Hindlimb muscle (tissue), 1 donor: ENCODE measurements around the gene MAD1L1. TPM values are rescaled to one million over a fixed set of nuclear protein-coding genes. Genes with fewer than 3 reads are reported as not detected.
"Not testable (repeated sequence)": the region's sequence is repeated elsewhere in the genome, so short reads cannot be mapped to it uniquely, and the experiment has no call there.

ENCODE experiments used
- DNase-seq: peaks from one replicate; pipeline ENCODE4 v3.0.0-alpha.2; 2013
- polyA plus RNA-seq: library from polyadenylated mRNA; unstranded; fragments of 120-200 nt; gene quantifications from one replicate; pipeline ENCODE4 v1.2.1, GENCODE V29; 2013; ENCODE audit not compliant: insufficient read length

Gene MAD1L1
- polyA plus RNA-seq, 1 donor: 27.6 TPM

DNA sequence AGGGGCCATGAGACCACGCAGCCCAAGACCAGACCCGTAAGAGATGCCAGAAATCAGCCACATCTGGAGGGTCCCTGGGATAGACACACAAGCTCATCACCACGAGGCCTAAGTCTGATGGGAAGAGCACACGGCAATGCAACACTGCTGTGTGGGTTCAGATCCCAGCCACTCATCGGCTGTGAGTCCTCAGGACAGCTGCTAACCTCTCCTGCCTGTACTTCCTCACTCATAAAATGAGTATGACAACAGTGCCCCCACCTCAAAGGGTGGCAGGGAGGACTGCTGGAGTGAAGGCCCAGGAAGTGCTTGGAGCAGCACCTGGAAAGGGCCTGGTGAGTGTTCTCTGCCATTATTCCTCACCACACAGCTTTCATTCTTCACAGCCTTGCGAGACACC lies 60.9 kb downstream of the MAD1L1 start:
- DNase-seq: no peak

DNA sequence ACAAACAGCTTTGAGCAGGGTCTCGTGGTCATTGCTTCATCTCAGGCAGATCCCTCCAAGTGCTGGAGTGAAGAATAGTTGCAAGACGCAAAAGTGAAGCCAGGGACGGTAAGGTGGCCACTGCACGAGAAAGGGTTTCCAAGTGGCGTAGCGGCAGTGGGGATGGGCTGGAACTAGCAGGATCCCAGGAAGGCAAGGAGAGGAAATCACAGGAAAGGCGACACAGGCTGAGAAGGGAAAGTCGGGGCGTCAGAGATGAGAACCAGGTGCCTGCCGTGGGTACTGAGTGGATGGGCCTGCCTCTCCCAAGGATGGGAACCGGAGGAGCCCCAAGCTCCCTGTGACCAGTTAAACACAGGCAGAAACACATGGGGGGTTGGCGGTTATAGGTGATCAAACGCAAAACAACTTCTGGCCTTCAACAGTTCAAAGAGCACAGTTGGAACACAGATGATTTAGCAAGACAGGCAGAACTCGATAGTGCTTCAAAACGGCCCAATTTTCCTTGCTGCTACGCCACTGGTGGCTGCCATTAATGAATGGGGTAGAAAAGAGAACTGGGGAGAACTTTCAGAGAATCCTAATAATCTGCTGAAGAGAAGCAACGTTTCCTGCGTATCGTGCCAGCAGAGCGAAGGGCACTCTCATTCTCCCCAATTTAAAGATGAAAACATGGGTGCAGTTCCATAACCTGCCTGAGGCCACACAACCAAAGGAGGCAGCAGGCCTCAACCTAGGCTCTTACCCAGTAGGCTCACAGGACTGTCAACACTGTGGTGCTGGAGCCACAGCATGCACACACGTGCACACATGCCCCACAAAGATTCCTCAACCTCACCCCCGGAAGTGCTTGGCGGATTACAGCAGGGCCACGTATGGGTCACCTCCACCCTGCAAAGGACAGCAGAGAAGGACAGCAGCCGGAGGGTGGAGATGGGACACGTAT lies 61.9 kb downstream of the MAD1L1 start:
- no peak for DNase-seq

DNA sequence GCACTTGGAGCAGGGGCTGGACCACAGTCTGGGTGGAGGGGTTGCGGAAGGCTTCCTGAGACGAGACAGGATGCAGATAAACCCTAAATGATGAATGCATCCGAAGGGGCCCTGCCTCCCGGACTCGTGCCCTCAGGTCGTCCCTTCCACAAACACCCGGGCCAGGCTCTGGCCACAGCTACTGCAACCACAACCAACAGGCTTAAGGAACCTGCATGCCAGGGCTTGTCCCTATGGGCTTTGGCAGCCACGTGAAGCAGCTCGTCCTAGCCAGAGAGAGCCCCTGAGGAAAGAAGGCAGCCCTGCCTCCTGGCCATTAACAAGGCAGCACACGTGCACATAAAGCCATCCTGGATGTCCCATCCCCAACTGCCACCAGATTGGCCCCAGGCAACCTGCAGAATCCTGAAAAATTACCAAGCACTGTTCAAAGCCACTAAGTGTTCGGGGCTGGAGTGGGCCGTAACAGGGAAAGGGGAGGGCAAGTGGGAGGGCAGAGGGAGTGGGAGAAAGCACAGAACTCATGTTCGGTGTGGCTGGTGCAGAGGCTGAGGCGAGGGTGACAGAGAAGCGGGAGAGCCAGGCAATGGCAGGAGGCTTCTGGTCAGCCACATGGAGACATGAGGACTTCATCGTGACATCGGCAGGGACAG lies 62.7 kb downstream of the MAD1L1 start:
- no peak for DNase-seq

DNA sequence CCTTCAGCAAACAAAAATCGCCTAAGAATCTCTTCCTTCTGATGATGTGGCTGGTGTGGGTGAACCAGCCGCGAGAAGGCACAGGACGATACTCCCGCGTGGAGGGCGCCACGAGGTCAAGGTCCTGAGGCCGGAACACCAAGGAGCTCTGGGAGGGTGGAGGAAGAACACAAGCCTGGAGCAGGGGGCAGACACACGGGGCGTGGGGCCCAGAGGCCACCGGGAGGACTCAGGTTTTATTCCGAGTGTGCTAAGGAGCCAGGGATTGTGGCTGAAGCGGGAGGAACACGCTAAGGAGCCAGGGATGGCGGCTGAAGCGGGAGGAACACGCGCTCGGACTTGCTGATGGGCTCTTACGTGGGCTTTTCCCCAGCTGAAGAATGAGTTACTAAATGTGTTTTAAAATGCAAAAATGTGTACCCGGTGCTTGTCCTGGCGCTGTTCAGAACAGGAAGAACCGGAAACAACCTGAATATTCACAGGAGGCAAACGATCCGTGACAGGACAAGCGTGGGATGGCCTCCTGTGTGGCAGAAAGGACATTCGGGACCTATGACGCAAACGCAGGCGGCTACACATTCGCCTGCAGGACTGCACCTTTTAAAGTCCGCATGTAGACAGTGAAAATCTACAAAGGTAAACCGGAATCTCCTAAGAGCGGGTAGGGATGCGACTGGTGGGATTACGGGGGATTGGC lies 64.0 kb downstream of the MAD1L1 start:
- DNase-seq: no peak

DNA sequence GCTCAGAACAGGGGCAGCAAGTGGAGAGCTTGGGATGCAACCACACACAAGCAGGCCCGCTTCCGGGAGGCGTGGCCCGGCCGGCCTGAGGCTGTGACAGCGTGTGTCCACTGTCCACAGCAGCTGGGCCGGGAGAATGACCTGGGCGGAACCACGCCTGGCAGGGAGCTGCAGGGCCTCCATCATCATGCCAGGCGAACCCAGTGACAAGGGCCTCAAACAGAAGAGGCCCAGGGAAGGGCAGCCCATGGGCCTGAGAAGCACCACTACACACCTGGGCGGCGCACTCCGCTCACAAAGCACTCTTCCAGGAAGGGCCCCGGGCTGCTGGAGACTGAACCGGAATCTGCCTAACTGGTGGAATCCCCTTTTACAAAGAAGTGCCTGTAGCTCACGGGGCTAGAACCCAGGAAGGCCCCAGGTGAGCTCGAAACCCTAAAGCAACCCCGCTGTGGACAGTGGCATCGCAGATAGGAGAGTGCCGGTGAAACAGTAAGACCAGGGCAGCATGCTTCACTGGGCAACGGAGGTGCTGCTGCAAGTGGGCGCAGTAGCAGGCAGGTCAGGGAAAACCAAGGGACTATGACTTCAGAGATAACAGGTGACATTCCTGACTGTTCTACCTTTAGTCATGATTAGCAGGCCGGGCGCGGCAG lies 66.0 kb downstream of the MAD1L1 start:
- no peak for DNase-seq

DNA sequence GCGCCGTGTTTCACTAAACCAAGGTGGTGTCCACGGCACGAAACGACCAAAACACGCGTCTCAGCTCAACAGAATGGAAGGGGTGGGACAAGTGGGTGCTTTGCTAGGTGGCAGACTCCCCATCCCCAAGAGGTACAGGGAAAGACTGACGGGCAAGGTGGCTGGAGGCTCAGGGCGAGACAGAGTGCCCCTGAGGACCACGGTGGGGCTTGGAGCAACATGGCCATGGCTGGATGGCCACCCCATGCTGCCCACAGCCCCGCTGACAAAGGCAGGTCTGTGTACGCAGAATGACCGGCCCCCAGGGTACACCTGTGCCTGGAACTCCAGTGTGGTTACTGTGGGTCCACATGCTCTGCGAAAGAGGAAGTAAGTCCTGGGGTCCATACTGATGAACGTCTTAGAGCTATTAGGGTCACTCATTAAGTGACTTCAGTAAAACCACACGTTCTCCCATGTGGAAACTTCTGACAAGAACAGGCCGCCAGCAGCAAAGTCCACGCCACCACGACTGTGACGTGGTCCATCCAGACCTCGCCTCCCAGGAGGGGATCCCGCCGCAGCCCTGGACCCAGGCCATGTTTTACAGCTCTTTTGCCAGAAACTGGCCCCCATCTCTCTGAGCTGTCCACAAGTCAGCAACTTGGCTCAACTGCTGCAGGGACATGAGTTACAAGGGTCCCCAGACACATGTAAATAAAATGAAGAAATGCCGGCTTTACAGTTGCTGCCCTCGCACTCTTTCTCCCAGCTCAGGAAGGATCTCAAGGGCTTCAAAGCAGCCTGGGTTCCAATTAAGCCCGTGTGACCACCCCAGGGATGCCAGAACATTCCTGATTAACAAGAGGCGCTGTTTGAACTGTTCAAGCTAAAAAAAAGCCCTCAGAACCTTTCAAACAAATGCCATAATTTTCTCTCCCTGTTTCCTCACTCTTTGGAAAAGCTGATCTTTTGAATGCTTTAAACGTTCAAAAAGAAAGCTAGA lies 66.8 kb downstream of the MAD1L1 start:
- DNase-seq: no peak

DNA sequence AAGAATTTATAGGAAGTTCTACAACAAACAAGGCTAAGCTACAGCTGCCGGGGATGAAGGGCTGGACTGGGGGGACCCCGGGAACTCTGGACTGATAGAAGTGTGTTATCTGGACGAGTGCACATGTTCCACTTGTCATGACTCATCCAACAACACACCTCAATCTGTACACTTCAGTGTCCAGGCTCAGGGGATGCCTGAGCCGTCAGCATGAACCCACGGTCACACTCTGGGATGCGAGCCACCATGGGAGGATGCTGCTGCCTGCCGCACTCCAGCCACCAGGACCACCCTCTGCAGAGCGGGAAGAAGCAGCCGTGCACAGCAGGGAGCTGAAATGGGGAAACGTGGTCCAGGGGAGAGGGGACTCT lies 67.5 kb downstream of the MAD1L1 start:
- no peak for DNase-seq

DNA sequence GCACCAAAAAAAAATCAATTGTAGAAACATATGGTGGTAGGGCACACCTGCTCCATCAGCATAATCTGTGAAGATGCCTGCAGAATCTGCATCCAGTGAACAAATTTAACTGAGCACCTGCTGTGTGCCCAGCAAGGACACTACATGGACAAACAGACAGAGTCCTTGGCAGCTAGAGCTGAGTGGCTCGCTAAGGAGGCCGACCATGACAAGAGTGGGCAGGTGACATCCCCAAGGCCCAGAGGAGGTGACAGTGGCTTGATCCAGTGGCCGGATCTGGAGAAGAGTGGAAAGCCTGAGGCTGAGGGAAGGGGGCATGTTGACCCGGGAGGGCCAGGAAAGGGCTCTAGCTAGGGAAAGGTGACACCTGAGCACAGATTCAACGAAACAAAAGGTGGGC lies 68.1 kb downstream of the MAD1L1 start:
- no peak for DNase-seq

DNA sequence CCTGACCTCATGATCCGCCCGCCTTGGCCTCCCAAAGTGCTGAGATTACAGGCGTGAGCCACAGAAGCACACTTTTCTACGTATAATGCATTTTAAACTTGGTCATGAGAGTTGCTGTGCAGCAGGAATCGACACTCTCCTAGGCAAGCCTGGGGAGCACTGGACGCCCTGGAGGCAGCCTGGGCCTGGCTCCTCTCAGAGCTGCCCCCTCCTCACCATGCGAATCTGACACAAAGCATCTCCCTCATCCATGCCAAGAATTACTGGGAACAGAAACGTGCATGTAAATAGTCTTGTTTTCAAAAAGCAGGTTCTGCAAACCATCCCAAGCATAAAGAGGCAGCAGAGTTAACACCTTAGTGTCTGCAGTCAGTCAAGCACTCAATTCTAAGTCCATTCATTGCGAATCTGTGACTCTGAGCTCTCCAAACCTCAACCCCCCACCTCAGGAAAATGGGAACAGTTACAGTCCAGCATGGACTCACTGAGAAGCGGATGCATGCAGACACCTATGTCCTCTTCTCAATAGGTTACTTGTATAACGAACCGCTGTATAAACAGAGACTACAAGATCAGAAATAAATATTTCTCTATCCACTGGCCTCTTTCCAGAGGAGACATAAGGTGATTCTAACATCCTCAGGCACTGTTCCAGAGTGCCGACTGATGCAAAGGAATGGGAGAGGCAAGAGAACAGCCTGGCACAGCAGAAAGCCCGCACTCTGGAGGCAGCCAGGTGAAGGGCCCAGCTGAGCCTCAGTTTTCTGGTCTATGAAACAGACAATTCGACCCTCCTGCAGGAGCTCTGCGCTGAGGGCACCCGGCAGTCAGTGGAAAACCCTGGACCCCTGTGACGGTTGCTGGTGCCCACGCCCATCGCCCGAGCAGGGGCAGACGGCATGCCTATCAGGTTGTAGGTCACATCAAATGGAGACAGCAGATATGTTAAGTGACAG lies 68.9 kb downstream of the MAD1L1 start:
- DNase-seq: no peak

DNA sequence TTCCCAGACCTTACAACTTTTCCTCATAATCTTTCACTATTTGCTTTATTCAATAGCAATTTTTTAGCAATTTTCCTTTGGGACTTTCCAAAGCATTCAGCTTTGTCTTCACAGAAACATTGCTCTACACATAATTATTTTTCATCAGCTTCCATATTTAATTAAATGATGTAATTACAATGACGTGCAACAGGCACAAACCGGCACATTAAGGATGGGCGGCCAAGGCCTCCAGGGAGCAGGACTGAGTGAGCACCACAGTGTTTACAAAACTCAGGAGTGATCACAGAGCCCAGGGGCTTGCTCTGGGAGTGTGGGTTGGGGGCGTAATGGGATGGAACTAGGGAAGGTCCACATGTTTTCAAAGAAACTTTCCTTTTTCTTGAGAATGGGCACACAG lies 69.8 kb downstream of the MAD1L1 start:
- DNase-seq: no peak

DNA sequence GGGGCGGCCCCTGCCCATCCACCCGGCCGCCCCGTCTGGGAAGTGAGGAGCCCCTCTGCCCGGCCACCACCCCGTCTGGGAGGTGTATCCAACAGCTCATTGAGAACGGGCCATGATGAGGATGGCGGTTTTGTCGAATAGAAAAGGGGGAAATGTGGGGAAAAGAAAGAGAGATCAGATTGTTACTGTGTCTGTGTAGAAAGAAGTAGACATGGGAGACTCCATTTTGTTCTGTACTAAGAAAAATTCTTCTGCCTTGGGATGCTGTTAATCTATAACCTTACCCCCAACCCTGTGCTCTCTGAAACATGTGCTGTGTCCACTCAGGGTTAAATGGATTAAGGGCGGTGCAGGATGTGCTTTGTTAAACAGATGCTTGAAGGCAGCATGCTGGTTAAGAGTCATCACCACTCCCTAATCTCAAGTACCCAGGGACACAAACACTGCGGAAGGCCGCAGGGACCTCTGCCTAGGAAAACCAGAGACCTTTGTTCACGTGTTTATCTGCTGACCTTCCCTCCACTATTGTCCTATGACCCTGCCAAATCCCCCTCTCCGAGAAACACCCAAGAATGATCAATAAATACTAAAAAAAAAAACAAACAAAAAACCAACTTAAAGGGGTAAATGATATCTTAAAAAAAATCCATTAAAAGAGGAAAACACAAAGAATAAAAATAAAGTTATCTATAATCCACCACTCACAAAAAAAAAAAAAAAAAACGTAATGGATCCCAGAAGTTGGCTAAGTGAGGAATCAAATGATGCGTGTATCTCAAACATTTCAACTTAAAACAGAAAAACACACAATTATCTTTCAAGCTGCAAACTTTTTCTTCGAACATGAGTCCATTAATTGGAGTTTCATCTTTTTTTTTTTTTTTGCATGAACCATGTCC lies 70.5 kb downstream of the MAD1L1 start:
- DNase-seq: not testable (repeated sequence)

DNA sequence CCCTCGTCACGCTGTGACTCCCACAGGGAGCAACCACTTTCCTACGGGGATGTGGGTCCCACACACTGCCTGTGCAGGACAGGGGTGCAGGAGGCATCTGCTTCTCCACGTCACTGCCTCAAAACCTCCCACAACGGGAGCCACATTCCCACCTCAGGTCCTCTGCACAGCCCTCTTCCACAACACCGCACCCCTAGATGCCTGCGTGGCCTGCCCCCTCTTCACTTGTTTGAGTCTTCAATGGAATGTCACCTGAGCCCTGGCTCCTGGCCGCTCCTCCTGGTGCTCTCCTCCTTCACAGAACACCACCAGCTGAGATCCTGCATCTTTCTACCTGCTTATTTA lies 73.6 kb downstream of the MAD1L1 start:
- no peak for DNase-seq

DNA sequence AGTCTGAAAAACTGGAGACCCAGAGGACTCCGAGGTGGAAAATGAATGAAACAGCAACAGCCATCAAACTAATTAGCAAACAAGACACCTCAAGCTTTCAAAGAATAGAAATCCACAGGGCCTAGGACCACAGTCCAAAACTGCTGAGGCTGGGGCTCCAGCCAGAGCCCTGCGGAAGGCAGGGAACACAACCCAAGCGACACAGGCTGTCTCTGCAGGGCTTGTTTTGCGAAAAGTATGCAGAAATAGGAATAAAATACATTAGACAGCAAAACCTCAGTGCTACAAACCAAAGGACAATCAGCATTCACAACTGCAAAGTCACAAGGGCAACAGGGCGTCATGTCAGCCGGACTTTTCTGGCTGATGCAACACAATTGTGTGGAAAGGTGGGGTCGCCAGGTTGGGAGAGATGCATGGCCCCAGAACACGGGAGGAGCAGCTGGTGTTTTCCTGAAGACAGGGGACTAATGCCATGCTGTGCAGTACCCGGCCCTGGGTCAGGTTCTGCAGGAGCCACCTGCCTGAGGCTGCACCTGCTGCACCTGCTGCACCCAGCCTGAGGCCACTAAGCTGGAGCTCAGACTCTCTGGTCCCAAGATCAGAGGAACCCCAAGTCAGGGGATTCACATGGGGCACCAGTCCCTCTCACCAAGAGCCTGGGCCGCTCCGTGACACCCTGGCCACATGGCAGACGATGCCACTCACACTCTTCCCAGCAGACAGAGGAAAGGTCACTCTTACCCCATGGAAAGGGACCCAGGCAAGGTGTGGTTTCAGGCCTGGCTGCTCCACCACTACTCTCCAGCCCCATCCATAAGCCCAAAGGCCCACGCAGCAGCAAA lies 74.2 kb downstream of the MAD1L1 start:
- DNase-seq: no peak

DNA sequence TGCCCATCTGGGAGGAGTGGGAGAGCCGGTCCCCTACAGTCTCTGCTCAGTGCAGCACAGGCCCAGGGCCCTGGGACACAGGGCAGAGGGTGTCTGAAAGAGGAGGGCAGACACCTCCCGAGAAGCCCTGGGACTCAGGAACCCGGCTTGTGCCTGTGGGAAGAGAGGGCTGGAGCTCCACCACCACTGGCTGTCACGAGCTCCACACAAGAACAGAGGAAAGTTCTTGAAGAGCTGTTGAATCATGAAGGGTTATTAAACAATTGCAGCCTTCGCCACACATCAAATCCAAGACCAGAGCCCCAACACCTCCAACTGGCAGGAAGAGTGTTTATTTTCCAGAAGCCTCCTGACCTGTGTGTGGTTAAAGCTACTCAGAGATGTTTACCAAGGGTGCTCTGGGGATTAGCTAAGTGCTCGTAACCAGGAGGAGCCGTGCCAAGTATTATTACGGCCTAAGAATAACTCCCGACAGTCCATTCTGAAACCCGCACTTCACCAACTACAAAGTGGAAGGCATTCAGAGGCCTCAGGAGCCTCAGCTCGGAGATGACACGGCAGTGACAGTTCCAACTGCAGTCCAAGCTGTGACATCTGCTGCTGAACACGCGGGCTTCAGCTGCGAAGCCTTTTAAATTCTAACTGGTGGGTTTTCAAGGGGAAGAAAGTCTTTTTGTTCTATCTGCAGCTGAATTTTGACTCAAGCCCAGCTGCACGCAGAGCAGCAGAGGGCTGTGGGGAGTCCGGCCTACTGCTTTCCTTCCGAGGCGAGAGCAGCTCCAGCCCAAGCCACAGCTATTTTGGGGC lies 75.1 kb downstream of the MAD1L1 start:
- peak; percentile 57 for DNase-seq

DNA sequence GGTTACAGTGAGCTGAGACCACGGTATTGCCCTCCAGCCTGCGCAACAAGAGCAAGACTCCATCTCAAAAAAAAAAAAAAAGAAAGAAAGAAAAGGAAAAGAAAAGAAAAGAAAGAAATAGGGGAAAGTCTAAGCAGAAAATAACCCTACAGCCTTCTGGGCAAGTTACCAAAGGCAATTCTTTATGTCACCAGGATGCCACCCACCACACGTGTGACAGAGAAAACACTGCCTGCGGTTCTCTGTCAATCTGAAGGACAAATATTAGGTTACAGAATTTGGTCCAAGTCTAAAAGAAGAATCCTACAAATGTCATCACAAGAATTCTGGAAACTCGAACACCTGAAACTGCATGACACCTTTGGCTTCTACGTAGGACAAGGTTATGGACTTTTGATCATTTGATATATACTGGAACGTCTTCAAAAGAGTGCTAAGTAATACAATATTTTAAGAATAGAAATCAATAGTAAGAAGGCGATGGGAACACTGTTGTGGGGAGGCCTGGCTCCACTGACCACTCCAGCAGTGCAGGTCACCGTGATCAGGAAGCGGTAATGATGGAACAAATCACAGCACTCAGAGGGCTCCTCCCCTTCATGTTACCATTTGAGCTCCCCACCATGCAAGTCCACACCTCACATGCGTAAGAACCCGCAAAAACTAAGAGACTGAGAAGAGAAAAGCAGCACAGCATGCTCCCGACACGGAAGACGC lies 75.8 kb downstream of the MAD1L1 start:
- no peak for DNase-seq

DNA sequence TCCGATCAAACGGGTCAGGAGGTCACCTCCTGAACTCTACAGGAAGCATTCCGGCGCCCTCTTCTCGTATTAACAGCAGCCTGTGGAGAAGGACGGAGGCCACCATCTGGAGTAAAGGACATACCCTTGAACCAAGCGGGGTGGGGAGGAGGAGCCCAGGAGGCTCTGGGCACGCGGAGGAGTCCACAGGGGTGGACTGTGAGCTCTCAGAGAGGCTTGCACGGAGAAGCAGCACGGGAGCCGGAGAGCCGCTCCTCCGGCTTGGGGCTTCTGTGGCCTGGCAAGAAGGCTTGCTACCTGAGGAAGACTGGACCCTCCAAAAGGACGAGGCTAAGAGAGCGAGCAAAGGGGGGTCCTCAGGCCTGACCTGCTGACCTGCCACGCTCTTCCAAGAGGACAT lies 77.9 kb downstream of the MAD1L1 start:
- no peak for DNase-seq

DNA sequence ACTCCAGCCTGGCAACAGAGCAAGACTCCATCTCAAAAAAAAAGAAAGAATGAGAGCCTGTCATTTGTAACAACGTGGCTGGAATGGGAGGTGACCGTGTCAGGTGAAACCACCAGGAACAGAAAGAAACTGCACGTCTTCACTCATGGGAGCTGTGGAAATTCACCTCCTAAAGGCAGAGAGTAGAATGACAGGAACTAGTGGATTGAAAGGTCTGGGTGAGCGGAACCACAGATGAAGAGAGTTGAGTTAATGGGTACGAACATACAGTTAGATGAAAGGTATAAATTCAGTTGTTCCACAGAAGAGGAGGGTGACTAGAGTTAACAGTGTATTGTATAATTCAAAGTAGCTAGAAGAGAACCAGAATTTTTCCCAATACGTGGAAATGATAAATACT lies 78.6 kb downstream of the MAD1L1 start:
- DNase-seq: no peak
